OCI-M1 (cell line): ENCODE measurements around the gene SLC22A16.
"Not testable (repeated sequence)": the region's sequence is repeated elsewhere in the genome, so short reads cannot be mapped to it uniquely, and the experiment has no call there.

Source experiments
- DNase-seq: peaks from one replicate; lab custom pipeline; 2025; lab: John Stamatoyannopoulos, UW

The SLC22A16 gene

GRCh38 chr6:110488606-110489190 is 12.3 kb upstream of the SLC22A16 start:
- no peak for DNase-seq

GRCh38 chr6:110487968-110488381 is 11.6 kb upstream of the SLC22A16 start:
- not testable (repeated sequence) for DNase-seq

DNA sequence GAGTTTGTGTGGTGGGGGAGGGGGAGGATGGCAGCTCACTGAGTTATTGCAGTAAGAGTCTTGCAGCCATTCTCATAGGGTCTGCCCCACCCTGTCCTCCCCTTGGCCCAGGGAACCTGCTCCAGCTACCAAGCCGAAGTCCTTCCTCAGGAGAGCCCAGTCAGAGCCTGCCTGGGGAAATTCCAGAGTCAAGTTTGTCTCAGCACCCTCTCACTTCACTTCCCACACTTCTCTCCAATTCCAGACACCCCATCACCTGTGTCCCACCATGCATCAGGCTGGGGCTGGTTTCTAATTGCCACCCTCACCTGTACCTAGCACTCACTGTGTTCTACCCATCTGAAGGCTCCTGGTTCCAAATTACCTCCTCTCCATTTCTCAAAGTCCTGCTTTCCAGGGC is 10.3 kb upstream of the SLC22A16 start:
- DNase-seq: no peak

DNA sequence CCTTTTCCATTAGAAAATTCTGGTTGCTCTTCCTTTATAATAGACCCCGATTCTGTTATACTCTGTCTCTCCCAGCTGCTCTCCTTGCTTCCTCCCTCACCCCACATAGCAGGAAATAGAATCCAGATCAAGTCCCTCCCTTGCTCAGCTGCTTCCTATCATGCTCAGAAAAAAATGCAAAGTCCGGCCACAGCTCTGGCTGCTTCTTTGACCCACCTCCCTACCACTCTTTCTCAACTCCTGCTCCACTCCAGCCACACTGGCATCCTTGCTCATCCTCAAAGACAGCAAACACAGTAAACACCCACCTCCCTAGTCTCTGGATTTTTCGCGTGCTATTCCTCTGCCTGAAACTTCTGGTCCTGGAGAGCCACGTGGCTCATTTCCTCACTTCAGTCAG is 9.1 kb upstream of the SLC22A16 start:
- no peak for DNase-seq

DNA sequence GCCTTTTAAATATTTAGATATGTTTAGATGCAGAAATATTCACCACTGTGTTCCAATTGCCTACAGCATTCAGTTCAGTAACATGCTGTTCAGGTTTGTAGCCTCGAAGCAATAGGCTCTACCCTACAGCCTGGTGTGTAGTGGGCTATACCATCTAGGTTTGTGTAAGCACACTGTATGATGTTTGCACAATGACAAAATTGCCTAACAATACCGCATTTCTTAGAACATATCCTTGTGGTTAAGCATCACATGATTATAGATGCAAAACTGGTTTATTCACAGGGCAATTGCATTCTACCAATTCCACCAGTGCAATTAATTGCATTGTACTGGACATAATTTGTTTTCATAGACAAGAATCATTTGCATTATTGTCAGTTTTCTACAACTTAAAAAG is 7.9 kb upstream of the SLC22A16 start:
- DNase-seq: peak; percentile 71

DNA sequence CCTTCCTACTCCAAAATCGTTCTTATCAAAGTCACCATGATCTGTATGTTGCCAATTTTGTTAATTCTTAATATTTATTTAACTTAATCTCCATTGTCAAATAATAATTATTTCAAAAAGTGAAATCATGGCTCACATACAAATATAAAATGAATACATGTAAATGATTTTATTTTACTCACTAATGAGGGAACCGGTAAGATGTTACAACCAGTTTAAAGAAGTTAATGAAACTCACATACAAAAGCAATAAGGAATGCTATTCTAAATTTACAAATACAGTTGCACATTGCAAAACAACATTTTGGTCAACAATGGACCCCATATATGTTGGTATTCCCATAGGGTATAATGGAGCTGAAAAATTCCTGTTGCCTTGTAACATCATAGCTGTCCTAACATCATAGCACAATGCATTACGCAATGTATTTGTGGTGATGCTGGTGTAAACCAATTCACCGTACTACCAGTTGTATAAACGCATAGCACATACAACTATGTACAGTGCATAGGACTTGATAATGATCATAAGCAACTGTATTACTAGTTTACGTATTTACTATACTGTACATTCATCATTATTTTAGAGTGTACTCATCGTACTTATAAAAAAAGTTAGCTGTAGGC is 6.5 kb upstream of the SLC22A16 start:
- DNase-seq: no peak

- DNase-seq: no peak
Observed at GRCh38 chr6:110481081-110481480, 4.7 kb upstream of the SLC22A16 start.

DNA sequence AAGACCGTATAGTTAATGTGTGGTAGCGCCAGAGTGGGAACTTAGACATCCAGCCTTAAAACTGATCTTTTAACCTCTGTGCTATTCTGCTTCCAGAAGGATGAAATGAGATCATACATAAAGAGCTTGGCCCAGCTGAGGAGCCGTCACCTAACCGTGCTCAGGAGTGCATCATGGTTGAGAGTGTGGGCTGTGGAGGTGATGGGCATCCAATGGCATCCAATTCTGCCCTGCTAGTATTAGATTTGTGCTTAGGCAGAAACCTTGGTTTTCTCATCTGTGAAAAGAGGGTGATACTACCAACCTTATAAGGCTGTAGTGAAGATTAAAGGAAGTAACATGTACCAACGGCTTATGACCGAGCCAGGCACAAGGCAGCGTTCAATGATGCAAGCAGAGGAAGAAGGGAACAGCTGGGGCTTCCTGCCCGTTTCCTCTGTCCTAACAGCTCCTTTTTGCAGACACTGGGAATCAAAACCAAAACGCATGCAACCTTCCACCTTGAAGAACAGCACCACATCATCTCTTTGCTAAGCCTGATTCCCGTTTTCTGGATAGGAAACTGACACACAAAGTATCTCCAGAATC is 1.3 kb downstream of the SLC22A16 start:
- DNase-seq: peak; percentile 37

- DNase-seq: no peak
Observed at GRCh38 chr6:110474500-110474899, 1.9 kb downstream of the SLC22A16 start.

- DNase-seq: no peak
Observed at GRCh38 chr6:110472739-110473138, 3.7 kb downstream of the SLC22A16 start.

GRCh38 chr6:110471726-110472365 is 4.6 kb downstream of the SLC22A16 start:
- DNase-seq: no peak

DNA sequence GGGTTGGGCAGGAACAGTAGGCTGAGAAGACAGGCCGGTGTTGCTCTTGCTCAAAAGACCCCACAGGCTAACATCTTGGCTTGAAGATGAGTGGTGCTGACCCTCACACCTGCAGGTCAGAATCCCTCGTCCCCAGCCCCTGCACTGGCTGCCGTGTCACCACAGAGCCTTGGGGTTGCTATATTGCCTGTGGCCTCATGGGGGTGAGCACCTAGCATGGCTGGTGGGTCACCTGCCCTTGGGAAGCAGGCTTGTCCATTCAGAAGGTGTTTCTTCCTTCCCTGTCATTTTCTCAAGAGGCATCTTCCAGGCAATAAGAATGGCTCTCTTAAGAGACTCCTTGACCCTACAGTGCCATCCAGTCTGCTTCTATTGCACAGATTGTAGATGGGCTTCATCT is 7.7 kb downstream of the SLC22A16 start:
- no peak for DNase-seq

GRCh38 chr6:110467566-110468140 is 8.8 kb downstream of the SLC22A16 start:
- peak; percentile 36 for DNase-seq

DNA sequence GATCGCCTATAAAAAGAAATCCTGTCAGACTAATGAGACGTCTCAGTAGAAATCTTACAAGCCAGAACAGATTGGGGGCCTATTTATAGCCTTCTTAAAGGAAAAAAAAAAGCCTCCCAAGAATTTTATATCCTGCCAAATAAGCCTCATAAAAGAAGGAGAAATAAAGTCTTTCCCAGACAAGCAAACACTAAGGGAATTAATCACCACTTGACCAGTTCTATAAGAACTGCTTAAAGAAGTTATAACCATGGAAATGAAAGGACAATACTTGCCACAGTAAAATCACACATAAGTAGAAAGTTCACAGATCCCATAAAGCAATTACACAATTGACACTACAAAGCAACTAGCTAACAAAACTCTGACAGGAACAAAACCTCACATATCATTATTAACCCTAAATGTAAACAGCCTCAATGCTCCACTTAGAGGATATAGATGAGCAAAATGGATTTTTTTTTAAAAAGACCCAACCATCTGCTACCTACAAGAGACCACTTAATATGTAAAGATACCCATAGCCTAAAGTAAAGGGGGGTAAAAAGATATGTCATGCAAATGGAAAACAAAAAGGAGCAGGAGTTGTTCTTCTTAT is 13.4 kb downstream of the SLC22A16 start:
- DNase-seq: no peak

DNA sequence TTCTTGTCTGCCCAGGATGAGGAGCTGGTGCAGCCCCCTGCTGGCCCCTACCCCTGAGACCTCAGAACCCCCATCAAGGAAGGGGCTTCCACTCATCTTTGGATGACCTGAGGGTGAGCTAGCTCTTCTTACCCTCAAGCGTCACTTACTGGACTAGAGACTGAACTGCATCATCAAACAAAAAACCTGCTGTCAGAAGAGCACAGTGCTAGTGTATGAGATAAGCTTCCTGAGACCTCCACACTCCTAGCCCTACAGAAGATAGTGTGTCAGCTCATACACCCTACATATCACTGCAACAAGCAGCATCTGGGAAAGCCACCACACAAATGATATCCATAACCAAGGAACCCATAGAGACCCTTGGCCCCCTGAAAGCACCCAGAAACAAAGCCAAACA is 15.0 kb downstream of the SLC22A16 start:
- no peak for DNase-seq

DNA sequence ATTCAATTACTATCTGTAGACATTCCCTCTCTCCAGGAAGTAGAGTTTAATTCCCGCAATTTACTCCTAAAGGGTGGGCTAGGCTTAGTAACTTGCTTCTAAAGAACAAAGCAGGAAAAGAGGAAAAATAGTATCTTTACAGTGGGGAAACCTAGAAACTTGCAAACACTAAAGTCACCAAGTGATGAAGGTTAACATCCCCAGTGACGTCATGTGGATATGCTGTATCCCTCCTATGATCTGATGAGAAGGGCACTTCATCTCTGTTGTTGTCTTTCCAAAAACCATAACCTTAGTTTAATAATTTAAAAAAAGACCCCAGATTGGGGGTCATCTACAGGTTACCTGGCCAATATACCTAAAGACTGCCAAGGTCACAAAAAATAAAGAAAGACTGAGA is 17.3 kb downstream of the SLC22A16 start:
- no peak for DNase-seq

- DNase-seq: no peak
Observed at GRCh38 chr6:110458476-110458875, 17.9 kb downstream of the SLC22A16 start.

DNA sequence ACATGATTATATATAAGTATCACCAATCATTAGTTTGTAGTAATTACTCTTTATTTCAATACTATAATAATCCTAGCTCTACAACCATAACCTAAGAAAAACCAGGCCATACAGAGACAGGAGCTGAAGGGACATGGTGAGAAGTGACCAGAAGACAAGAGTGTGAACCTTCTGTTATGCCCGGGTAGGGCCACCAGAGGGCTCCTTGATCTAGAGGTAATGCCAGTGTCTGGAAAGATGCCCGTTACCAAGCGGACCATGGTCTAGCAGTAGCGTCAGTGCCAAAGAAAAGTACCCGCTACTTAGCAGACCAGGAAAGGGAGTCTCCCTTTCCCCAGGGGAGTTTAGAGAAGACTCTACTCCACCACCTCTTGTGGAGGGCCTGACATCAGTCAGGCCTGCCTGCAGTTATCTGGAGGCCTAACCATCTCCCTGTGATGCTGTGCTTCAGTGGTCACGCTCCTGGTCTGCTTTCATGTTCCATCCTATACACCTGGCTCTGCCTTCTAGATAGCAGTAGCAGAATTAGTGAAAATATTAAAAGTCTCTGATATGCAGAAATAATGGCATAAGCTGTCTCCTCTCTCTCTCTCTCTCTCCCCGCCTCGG is 18.7 kb downstream of the SLC22A16 start:
- peak; percentile 60 for DNase-seq

GRCh38 chr6:110456694-110457093 is 19.7 kb downstream of the SLC22A16 start:
- DNase-seq: no peak

DNA sequence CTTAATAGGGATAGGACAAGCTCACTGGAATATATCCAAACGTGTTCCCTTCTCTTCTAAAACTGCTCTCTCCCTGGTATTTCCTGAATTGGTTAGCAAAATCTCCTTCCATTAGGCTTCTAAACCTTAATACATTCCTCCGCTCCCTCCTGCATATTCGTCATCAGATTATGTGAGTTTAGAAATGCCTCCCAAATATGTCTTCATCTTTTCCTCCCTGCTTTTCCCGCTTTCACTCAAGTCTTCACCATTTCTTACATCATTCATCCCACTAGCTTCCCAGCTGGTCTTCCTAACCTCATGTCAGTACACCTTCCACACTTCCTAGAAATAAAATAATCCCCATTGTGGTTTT is 26.9 kb downstream of the SLC22A16 start:
- no peak for DNase-seq

- DNase-seq: no peak
Observed at GRCh38 chr6:110448846-110449540, 27.4 kb downstream of the SLC22A16 start.

DNA sequence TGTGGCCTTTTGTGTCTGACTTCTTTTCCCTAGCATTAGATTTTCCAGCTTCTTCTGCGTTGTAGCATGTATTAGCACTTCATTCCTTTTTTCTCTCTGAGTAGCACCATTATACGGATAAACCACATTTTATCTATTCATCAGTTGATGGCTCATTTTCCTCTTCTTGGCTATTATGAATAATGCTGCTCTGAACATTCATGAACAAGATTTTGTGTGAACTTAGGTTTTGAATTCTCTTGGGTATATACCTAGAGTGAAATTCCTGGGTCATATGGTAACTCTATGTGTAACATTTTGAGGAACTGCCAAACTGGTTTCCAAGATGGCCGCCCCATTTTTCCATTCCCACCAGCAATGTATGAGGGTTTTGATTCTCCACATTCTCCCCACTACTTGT is 28.7 kb downstream of the SLC22A16 start:
- DNase-seq: no peak
